Bronchial epithelial cell (primary cell): ENCODE measurements around the gene CDH13. TPM values are rescaled to one million over a fixed set of nuclear protein-coding genes. Genes with fewer than 3 reads are reported as not detected.

Experiments used
- DNase-seq: peaks from one replicate; pipeline ENCODE4 v3.0.0-alpha.2; 2010; ENCODE audit warnings: low read depth
- FAIRE-seq: peaks from 2 replicates; lab custom pipeline; 2011; peaks lifted over from hg19 to GRCh38; lab: Jason Lieb, UNC
- H3K27me3 ChIP-seq: 2 replicates; pipeline ENCODE4 v1.5.1; 2011; ENCODE audit warnings: low read length; ENCODE audit not compliant: control insufficient read depth, insufficient read depth
- H3K36me3 ChIP-seq: 2 replicates; pipeline ENCODE4 v1.5.1; 2011; ENCODE audit warnings: low read length; ENCODE audit not compliant: control insufficient read depth, insufficient read depth
- H3K4me3 ChIP-seq: 2 replicates; pipeline ENCODE4 v1.5.1; 2011; ENCODE audit warnings: mild to moderate bottlenecking, low read depth, low read length, control low read depth
- total RNA-seq: library from RNA; depleted of rRNA; stranded (reverse); fragments of >200 nt; gene quantifications from 2 replicates; pipeline ENCODE4 v1.2.1, GENCODE V29; 2014
- TF ChIP-seq, protein P1 (sequence below): IDR thresholded peaks from 2 replicates; pipeline ENCODE4 v1.5.1; 2011; ENCODE audit warnings: mild to moderate bottlenecking, moderate library complexity, low read length, control low read depth, inconsistent platforms; ENCODE audit not compliant: insufficient read depth, severe bottlenecking

Gene CDH13
- total RNA-seq, 1 donor from 2014 or later, result 31.3 TPM

DNA sequence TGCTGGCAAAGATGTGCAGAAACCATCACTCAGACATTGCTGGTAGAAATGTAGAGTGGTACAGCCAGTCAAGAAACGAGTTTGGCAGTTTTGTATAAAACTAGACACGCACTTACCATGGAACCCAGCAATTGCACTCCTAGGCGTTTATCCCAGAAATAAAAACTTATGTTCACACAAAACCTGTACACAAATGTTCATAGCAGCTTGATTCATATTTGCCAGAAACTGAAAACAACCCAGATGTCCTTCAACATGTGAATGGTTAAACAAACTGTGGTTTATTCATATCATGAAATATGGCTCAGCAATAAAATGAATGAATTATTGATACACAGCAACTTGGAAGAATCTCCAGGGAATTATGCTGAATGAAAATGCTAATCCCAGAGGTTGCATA lies 570.0 kb downstream of the CDH13 start:
- Histone ChIP-seq H3K27me3 (no peaks in the 10 kb centered on the region), H3K4me3 (no peak overlapping the region), H3K36me3 (no peaks in the 10 kb centered on the region)
- DNase-seq (no peak), FAIRE-seq (no peak)
- TF ChIP-seq, protein P1, sequence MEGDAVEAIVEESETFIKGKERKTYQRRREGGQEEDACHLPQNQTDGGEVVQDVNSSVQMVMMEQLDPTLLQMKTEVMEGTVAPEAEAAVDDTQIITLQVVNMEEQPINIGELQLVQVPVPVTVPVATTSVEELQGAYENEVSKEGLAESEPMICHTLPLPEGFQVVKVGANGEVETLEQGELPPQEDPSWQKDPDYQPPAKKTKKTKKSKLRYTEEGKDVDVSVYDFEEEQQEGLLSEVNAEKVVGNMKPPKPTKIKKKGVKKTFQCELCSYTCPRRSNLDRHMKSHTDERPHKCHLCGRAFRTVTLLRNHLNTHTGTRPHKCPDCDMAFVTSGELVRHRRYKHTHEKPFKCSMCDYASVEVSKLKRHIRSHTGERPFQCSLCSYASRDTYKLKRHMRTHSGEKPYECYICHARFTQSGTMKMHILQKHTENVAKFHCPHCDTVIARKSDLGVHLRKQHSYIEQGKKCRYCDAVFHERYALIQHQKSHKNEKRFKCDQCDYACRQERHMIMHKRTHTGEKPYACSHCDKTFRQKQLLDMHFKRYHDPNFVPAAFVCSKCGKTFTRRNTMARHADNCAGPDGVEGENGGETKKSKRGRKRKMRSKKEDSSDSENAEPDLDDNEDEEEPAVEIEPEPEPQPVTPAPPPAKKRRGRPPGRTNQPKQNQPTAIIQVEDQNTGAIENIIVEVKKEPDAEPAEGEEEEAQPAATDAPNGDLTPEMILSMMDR, result no peak

DNA sequence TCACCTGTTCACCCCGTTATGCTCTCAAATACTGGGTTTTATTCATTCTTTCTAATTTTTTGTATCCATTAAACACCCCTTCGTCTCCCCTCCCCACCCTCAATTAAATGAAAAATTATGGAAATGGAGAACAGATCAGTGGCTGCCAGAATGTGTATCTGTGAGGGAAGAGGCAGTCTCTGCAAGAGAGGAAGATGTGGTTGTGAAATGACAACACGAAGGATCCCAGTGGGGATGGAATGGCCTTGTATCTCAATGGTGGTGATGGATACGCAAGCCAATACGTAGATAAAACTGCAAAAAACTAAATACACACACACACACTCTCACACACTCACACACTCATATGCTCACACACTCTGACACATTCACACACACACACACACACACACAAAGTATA lies 570.7 kb downstream of the CDH13 start:
- TF ChIP-seq, protein P1, result no peak
- no peak for FAIRE-seq
- DNase-seq, result no peak
- Histone ChIP-seq H3K27me3 (no peaks in the 10 kb centered on the region), H3K4me3 (no peak overlapping the region), H3K36me3 (no peaks in the 10 kb centered on the region)

DNA sequence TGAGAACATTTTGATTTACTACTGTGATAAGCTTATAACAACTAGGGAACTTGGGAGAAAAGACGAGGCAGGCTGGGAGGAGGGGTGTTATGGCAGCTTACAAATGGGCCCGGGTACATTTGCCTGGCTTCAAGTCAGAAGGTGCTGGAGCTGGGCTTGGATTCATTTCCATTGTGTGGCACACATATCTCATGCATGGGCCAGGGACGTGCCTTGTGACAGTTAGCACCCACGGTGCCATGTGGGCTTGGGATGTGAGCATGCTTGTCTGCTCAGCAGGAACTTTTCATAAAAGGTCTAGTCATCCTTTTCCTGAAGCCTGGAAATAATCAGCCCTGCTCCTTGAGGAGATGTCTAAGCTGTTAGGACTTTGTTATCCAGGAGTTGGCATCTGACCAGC lies 572.2 kb downstream of the CDH13 start:
- TF ChIP-seq, protein P1, result no peak
- H3K36me3 ChIP-seq, result no peaks in the 10 kb centered on the region
- FAIRE-seq (peak; percentile 62), DNase-seq (no peak)
- no peaks in the 10 kb centered on the region for H3K27me3 ChIP-seq
- no peak overlapping the region for H3K4me3 ChIP-seq

DNA sequence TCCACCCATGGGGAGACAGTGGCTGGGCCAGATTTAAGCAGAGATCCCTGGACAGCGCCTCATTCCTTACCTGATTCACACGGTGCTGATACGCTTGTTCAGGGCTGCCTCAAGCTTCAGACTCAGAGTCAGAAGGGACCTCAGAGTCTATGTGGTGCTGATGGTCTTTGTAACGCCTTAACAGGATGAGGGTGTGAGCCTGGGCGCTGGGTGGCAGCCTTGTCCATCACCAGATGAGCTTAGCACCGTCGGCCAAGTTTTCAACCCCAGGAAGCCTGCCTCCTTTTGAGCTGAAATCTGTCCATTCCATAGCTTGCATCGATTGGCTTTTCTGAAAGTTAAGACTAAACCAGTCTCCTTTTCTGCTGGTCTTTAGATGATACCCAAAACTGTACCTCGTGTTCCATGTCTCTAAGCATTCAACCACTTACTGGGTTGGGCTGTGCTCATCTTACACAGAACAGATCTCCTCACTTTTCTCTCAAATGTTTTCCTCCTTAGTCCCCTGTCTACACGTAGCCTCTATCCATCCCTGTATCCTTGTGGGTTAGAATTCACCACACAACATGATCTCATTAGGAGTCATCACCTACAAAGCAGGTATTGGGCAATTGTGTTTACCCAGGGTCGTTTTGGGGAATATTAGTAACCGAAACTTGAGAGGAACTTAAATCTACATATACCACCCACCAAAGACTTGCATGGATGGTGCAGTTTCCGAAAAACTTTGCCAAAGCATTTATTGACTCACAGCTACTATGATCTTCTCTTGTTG lies 573.4 kb downstream of the CDH13 start:
- Histone ChIP-seq H3K27me3 (no peaks in the 10 kb centered on the region), H3K4me3 (no peak overlapping the region), H3K36me3 (no peaks in the 10 kb centered on the region)
- DNase-seq (peak; percentile 95), FAIRE-seq (no peak)
- TF ChIP-seq, protein P1, result peak; percentile 22

DNA sequence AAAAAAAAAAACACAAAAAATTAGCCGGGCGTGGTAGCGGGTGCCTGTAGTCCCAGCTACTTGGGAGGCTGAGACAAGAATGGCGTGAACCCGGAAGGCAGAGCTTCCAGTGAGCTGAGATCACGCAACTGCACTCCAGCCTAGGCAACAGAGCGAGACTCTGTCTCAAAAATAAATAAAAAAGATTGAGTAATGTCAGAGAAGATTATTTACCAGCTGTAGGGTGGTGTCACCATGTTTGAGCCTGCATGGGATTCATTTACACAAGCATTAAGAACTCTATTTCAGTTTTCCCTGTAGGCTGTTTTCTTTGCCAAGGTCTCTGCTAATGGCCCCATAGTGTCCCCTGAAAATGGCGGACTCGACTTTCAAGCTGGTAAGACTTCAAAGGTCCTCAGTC lies 575.0 kb downstream of the CDH13 start:
- TF ChIP-seq, protein P1, result no peak
- DNase-seq (no peak), FAIRE-seq (no peak)
- no peaks in the 10 kb centered on the region for H3K36me3 ChIP-seq
- H3K4me3 ChIP-seq, result no peak overlapping the region
- H3K27me3 ChIP-seq, result no peaks in the 10 kb centered on the region

DNA sequence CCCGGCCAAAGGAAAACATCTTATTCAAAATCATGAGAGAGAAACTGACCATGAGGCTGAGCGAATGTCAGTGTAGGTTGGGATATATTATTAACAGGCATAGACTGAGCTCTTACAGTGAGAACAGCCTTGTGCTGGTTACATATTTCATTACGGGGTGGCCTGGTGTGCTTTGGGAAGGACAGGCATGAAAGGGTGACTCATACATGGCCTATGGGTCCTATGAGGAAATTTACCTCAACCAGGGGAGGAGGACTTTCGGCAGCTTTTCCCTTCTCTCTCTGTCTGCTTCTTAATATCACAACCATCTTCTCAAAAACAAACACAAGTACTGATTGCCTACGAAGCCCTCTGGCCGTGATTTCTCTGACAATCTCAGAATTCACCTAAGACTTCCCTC lies 579.1 kb downstream of the CDH13 start:
- TF ChIP-seq, protein P1, result no peak
- H3K4me3 ChIP-seq, result no peak overlapping the region
- no peak for FAIRE-seq
- no peaks in the 10 kb centered on the region for H3K36me3 ChIP-seq
- no peak for DNase-seq
- H3K27me3 ChIP-seq, result no peaks in the 10 kb centered on the region
